Bronchial epithelial cell (primary cell): Measurements from ENCODE around the gene PLOD2. TPM values are rescaled to one million over a fixed set of nuclear protein-coding genes. Genes with fewer than 3 reads are reported as not detected.
"Not testable (repeated sequence)": the region's sequence is repeated elsewhere in the genome, so short reads cannot be mapped to it uniquely, and the experiment has no call there.

ENCODE experiments used
- DNase-seq: peaks from one replicate; pipeline ENCODE4 v3.0.0-alpha.2; 2010; ENCODE audit warnings: low read depth
- FAIRE-seq: peaks from 2 replicates; lab custom pipeline; 2011; peaks lifted over from hg19 to GRCh38; lab: Jason Lieb, UNC
- H3K27me3 ChIP-seq: 2 replicates; pipeline ENCODE4 v1.5.1; 2011; ENCODE audit warnings: low read length; ENCODE audit not compliant: control insufficient read depth, insufficient read depth
- H3K36me3 ChIP-seq: 2 replicates; pipeline ENCODE4 v1.5.1; 2011; ENCODE audit warnings: low read length; ENCODE audit not compliant: control insufficient read depth, insufficient read depth
- H3K4me3 ChIP-seq: 2 replicates; pipeline ENCODE4 v1.5.1; 2011; ENCODE audit warnings: mild to moderate bottlenecking, low read depth, low read length, control low read depth
- CTCF ChIP-seq: IDR thresholded peaks from 2 replicates; pipeline ENCODE4 v1.5.1; 2011; ENCODE audit warnings: mild to moderate bottlenecking, moderate library complexity, low read length, control low read depth, inconsistent platforms; ENCODE audit not compliant: insufficient read depth, severe bottlenecking
- total RNA-seq: library from RNA; depleted of rRNA; stranded (reverse); fragments of >200 nt; gene quantifications from 2 replicates; pipeline ENCODE4 v1.2.1, GENCODE V29; 2014

Gene PLOD2
- total RNA-seq, 1 donor from 2014 or later: 36.6 TPM

DNA sequence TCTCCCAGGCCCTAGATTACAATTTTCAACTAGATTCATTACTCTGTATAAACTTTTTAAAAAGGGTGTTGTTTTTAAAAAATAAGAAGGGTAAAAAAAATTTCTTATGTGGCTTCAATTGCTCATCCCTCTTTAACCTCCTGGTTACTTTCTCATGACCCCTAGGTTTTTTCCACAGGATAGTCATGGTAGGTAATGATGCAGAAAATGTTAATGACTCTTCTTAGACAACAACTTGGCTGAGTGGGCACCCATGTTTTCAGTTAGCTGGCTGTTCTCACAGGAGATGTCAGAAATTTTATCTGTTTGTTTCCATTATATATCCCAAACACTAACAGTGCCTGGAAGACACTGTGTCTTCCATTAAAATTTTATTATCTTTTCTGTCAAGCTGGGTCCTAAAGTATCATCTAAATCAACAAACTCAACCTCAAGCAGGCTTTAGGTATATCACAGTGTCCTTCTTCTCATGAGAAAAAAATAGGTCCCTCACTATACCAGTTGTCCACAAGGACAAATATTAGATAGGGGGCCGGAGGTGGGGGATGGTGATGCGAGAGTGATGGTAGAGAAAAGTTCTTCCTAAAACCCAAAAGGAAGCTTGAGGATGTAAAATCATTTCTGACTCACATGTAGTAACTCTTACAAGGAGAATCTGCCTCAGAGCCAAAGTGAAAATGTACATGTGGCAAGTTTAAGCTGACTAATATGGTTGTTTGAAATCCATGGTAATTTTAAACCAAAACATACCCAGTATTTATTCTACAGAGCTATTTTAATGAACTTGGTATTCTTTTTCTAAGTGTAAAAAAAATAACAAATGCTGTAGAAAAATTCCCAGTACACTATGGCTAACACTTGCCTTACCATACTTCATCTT is 43.3 kb downstream of the PLOD2 start:
- no peaks in the 10 kb centered on the region for H3K27me3 ChIP-seq
- TF ChIP-seq CTCF: no peak
- DNase-seq: peak; percentile 20
- FAIRE-seq: no peak
- H3K4me3 ChIP-seq: no peak overlapping the region
- H3K36me3 ChIP-seq: peaks cover 4% of the 10 kb centered on the region

DNA sequence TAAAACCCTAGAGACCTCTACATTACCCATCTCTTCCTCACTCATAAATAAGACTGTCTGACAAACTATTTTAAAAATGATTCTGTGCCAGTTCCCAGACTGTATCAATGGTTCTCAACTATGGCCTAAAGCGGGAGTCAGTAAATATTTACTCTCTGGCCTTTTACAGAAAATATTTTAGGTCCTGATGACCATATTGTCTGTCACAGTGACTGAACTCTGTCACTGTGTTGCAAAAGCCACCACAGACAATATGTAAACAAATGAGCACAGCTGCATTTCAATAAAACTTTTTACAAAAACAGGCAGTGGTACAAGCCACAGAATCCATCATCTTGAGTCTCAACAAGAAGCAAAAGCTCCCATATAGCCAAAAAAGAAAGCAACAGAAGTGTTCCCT is 45.4 kb downstream of the PLOD2 start:
- no peak for TF ChIP-seq CTCF
- H3K27me3 ChIP-seq: no peaks in the 10 kb centered on the region
- FAIRE-seq (no peak), DNase-seq (no peak)
- H3K36me3 ChIP-seq: no peaks in the 10 kb centered on the region
- H3K4me3 ChIP-seq: no peak overlapping the region

DNA sequence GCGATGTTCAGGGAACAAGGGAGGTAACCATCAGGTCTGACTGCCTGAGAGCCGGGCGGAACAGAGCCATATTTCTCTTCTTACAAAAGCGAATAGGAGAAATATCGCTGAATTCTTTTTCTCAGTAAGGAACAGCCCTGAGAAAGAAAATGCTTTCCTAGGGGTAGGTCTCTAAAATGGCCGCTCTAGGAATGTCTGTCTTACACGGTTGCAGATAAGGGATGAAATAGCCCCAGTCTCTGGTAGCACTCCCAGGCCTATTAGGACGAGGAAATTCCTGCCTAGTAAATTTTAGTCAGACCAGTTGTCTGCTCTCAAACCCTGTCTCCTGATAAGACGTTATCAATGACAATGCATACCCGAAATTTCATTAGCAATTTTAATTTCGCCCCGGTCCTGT is 47.2 kb downstream of the PLOD2 start:
- H3K4me3 ChIP-seq, H3K27me3 ChIP-seq, FAIRE-seq, DNase-seq, H3K36me3 ChIP-seq: not testable (repeated sequence)

GRCh38 chr3:146111337-146111736 is 49.6 kb downstream of the PLOD2 start:
- no peaks in the 10 kb centered on the region for H3K27me3 ChIP-seq
- no peak for TF ChIP-seq CTCF
- no peak overlapping the region for H3K4me3 ChIP-seq
- DNase-seq (no peak), FAIRE-seq (no peak)
- no peaks in the 10 kb centered on the region for H3K36me3 ChIP-seq

- no peaks in the 10 kb centered on the region for H3K36me3 ChIP-seq
- FAIRE-seq (no peak), DNase-seq (no peak)
- no peak overlapping the region for H3K4me3 ChIP-seq
- no peak for TF ChIP-seq CTCF
- no peaks in the 10 kb centered on the region for H3K27me3 ChIP-seq
Observed at GRCh38 chr3:146110161-146110560, 50.8 kb downstream of the PLOD2 start.

GRCh38 chr3:146106986-146107385 is 54.0 kb downstream of the PLOD2 start:
- TF ChIP-seq CTCF: no peak
- no peak for FAIRE-seq
- Histone ChIP-seq H3K4me3 (no peak overlapping the region), H3K27me3 (no peaks in the 10 kb centered on the region), H3K36me3 (no peaks in the 10 kb centered on the region)
- DNase-seq: no peak
